Measurements from ENCODE around the gene KRT75.

DNA sequence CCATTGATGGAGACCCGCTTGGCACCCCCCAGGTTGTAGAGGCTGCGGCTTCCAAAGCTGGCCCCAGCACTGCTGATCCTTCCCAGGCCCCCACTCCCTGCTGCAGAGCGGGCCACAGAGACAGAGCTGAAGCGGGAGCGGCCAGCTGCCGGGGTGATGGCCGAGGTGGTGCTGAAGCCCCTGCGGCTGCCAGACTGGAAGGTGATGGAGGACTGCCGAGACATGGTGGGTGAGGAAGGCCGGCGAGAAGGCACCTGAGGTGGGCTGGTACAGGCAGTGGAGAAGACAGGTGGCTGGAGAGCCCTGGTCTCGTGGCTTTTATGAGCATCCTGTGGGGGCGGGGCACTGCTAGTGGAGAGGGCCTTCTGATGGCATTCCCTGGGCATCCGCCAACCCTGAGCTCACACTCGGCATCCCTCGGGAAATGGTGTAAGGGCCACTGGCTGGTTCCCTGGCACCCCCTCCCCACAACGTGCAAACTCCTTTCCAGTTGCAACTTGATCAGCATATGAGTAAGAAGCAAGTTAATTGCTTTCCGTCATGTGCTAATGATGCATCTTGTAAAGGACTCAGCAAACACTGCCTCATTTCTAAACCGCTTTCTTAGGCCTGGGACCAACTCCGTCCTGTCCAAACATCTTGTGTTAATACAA, at the start of gene KRT75:
- TF ChIP-seq, protein P1, sequence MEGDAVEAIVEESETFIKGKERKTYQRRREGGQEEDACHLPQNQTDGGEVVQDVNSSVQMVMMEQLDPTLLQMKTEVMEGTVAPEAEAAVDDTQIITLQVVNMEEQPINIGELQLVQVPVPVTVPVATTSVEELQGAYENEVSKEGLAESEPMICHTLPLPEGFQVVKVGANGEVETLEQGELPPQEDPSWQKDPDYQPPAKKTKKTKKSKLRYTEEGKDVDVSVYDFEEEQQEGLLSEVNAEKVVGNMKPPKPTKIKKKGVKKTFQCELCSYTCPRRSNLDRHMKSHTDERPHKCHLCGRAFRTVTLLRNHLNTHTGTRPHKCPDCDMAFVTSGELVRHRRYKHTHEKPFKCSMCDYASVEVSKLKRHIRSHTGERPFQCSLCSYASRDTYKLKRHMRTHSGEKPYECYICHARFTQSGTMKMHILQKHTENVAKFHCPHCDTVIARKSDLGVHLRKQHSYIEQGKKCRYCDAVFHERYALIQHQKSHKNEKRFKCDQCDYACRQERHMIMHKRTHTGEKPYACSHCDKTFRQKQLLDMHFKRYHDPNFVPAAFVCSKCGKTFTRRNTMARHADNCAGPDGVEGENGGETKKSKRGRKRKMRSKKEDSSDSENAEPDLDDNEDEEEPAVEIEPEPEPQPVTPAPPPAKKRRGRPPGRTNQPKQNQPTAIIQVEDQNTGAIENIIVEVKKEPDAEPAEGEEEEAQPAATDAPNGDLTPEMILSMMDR (IDR thresholded peaks at IDR 0.05 in 8 of 11, conservative IDR thresholded peaks at IDR 0.05 in 3 of 11) = no peak
- TF ChIP-seq POLR2AphosphoS5 (IDR thresholded peaks at IDR 0.05) = no peak
